NCI-H128 (cell line): ENCODE measurements around the gene GORASP2.
A peak's percentile ranks its signal among the peaks of the same experiment; 100 is the strongest.

Experiments
- DNase-seq: peaks from one replicate; lab custom pipeline; 2025; ENCODE audit not compliant: unreplicated experiment; lab: John Stamatoyannopoulos, UW

Gene GORASP2

GRCh38 chr2:170965446-170966225, 36.6 kb downstream of the GORASP2 start:
- DNase-seq = no peak

GRCh38 chr2:170966648-170967396, 37.8 kb downstream of the GORASP2 start:
- no peak for DNase-seq

DNA sequence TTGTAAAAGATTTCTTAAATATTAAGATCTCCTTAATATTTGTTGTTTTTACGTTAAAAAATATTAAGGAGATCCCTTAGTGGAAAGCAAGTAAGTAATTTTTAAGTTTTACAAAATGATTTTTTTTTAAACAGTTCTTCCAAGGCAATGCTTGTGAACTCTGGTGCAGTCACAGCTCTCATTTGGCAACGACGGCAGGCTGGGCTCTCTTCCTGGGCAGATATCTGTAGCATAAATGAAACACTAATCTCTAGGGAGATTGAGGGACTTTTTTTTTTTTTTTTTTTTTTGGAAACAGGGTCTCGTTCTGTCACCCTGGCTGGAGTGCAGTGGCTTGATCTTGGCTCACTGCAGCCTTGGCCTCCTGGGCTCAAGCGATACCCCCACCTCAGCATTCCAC, 38.5 kb downstream of the GORASP2 start:
- DNase-seq = no peak

GRCh38 chr2:170968205-170969003, 39.4 kb downstream of the GORASP2 start:
- DNase-seq = no peak

- no peak for DNase-seq
These were observed 40.0 kb downstream of the GORASP2 start for GRCh38 chr2:170969030-170969429.

DNA sequence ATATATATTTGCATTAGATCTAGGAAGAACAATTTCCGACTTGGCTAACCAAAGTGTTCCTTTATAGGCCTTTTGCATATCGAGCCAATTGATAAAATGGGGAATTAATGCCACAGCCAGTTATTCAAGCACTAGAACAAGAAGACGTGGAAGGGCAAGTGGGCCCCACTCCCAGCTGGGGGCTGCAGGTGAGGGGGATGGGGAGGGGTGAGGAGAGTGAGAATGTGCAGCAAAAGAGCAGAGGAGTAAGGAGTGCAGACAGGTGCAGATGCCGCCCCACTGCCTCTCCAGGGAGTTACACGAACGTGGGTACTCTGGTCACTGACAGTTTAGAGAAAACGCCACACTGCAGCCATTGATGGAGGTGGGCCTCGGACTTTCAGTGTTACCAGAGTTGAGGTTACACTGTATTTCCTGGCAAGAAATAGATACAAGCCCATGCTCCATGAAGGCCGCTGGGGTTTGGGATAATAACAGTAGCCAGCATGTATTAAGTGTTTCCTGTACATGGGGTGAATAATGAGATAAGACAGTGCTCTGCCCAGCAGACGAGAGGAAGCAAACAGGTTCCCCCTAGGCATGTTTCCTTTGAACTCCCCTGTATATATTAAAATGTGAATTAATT, 40.9 kb downstream of the GORASP2 start:
- no peak for DNase-seq

DNA sequence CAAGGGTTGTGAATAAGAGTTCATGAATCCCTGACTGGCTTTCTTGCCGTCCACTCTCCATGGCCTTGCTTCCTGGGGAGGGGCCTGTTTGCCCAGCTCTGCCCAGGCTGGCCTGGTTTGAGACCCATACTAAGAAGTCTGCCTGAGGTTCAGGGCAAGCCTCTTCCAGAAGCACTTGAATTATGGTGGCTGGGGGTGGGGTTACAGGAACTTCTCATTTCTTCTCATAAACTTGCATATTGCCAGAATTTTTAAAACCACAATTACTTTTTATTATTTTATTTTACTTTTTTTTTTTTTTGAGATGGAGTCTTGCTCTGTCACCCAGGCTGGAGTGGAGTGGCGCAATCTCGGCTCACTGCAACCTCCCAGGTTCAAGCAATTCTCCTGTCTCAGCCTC, 42.0 kb downstream of the GORASP2 start:
- DNase-seq = no peak

DNA sequence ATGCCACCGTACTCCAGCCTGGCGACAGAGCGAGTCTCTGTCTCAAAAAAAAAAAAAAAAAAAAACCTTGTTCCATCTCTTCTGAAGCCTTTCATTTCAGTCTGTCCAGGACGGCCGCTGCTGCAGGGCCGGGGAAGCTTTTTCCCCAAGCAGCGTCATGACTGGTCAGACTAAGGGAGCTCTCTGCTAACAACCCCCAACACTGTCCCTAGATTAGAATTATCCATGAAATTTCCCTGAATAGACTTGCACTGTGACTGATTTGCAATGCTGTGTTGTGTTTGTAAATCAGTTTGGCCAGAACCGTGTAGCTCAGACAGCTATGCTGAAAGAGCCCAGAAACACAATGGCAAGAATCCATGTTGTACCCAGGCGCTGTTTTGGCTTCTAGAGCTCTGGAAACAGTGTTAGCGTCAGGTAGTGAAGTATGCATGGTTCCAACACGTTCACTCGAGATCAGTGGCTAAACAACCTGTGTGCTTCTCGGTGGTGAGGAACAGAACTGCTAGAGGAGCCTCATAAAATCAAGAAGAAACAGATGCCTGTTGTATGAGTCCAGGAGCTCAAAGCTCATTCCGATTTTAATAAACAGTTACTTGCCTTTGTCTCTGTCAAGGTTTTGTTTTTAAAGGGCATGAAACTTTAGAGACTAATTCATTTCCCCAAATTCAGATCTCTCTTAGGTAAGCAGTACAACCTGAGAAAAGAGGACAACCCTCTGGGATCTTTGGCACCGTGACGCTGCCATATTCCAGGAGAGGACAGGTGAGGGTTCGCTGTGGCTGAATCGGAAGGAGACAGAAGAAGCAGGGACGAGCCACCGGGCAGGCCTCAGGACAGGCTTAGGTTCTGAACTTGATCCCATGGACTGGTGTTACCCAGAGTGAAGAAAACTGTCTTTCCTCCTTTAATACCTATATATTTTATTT, 43.5 kb downstream of the GORASP2 start:
- DNase-seq = no peak

GRCh38 chr2:170973225-170973491, 44.1 kb downstream of the GORASP2 start:
- DNase-seq = no peak

- DNase-seq = peak; percentile 66
These were observed 44.6 kb downstream of the GORASP2 start for GRCh38 chr2:170973492-170974303.

DNA sequence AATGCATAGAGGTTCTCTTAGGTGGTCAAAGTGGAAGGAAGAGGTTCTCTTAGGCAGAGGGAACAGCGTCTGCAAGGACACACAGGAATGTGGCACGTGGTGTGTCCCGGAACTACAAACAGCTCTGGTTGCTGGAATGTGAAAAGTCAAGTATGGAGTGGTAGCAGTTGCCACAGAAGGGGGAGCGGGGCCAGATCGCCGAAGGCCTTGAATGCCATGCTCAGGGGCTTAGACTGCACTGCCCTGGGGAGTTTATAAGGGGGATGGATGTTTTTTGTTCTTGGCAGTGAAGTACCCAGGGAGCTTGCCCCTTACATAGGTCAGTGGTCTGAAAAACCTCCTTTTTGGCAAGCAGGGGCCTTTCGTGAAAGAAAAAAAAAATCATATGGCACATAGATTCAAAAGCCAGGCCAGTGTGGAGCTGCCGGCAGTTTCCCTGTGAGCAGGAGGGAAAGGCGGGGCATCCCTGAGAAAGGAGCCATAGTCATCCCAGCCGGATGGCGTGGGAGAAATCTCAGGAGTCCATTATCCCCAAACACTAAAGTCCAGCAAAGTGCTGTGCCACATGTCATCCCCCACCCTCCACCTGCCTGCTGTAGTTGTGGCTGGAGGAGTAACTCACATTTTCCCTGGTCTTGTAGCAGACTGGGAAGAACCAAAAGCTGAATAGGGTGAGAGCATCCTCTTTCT, 45.4 kb downstream of the GORASP2 start:
- DNase-seq = no peak

DNA sequence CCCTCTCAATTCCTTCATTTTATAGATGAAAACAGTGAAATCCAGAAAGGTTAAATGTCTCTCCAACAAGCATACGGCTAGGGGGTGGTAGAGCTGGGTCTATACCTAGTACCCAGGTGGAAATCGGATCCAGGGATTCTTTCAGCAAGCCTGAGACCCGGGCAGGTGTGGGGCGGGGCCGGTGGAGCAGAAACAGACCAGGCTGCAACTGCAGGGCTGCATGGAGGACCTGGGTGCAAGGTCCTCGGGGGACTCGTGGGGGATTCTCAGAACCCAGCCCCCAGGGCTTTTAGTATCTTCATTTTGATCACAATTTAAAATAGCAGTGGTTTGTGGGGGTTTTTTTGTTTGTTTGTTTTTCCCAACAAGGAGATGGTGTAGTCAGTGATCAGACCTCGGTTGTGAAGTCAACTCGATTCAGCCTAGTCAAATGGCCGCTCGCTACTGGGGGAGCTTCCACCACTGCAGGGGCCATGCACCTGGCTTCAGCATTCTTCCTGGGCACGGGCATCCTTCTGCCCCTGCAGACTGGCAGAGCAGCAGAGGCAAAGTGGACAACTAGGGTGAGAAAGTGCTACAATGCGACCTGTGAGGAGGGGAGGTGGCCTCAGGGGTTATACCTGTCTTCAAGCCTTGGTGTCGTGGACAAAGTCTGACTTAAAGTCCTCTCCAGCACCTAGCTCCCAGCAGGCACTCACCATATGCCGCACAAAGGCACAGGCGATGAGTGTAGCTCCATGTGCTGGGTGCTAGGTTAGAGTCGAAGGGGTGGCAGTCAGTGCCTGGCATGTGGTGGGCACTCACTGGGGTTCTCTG, 46.3 kb downstream of the GORASP2 start:
- no peak for DNase-seq

DNA sequence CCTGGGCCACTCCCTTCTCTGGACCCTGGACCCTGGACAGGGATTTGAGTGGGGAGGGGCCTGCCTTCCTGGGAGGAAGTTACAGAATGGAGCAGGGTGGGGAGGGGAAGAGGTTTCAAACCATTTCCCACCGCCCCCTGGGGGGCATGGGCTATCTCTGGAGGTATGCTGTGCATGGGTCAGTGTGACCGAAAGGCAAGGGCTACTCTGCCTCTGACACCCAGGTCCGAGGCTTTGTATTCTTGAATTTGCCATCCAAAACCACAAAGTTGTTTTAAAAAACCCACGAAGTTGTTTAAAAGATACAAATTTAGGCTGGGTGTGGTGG, 46.9 kb downstream of the GORASP2 start:
- no peak for DNase-seq

- no peak for DNase-seq
These were observed 55.0 kb downstream of the GORASP2 start for GRCh38 chr2:170984079-170984478.

- no peak for DNase-seq
These were observed 56.4 kb downstream of the GORASP2 start for GRCh38 chr2:170985407-170985806.

GRCh38 chr2:170986566-170987258, 57.7 kb downstream of the GORASP2 start:
- DNase-seq = no peak

GRCh38 chr2:170991398-170992182, 62.5 kb downstream of the GORASP2 start:
- no peak for DNase-seq
